Globus pallidus (tissue), 1 donor: ENCODE data around the gene DBF4B.

Source experiments
- DNase-seq: peaks from one replicate; pipeline ENCODE4 v3.0.0-alpha.2; 2015; ENCODE audit warnings: low spot score

The DBF4B gene

GRCh38 chr17:44759916-44760243 lies 51.4 kb downstream of the DBF4B start:
- DNase-seq: no peak

DNA sequence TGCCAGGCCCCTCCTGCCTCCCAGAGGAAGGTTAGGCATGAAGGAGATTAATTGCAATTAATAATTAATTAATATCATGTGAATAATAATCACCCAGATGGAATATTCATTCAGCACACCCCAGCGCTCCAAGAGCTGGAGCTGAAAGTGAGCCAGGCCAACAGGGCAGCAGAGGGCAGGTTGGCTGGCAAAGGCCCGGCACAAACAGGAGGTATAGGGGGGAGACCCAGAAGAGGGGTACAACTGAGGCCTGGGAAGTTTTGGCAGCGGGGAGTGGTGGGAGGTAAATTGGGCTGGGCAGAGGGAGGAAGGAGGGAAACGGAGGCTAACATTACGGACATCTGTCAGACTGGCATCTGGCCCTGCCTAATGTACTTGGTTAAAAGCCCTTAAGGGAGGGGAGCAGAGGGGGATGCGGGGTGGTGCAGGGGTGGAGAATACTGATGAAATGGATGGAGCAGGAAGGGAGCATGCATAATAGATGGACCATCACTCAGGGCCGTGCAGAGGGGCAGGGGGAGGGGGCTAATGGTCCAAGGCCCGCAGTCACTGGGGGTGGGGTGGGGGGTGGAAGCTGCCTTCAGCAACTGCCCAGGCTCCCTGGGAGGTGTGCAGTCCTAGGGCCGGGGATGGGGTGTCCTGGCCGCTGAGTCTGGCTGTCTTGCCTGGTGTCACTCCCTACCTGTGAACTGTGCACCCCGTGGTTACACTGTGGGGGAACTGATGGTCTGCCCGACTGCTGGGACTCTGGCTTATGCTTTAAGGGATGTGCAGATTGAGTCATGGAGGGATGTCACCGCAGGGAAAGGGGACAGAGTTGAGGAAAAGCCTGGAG lies 52.2 kb downstream of the DBF4B start:
- DNase-seq: no peak

DNA sequence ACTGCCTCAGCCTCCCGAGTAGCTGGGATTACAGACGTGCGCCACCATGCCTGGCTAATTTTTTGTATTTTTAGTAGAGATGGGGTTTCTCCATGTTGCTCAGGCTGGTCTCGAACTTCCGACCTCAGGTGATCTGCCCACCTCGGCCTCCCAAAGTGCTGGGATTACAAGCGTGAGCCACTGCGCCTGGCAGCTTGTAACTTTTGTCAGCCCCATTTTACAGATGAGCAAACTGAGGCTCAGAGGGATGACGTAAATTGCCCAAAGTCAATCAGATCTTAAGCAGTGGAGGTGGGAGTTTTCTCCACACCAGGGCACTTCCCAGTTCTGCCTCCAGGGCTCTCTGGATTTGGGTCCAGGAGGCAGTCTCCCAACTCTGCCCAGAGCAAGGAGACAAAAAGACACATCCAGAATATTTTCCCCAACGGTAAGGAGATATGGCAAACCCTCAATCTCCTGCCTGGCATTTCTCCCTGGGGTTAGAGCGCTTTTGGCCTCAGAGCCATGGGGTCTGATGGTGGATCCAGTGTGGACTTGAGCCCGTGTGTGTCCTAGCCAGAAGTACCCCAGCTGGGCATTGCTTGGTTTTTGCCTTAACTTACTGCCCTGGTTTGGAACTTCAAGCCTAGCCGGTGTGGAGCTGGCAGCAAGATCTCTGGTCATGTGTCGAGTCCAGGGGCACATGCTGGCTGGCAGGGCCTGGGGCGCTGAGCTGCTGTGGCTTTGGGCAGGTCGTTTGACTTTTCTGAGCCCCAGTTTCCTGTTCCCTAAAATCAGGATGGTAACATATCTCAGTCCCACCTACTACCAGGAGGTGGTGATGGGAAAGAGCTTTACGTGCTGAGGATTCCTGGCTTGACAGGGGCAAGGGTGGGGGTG lies 53.7 kb downstream of the DBF4B start:
- no peak for DNase-seq

DNA sequence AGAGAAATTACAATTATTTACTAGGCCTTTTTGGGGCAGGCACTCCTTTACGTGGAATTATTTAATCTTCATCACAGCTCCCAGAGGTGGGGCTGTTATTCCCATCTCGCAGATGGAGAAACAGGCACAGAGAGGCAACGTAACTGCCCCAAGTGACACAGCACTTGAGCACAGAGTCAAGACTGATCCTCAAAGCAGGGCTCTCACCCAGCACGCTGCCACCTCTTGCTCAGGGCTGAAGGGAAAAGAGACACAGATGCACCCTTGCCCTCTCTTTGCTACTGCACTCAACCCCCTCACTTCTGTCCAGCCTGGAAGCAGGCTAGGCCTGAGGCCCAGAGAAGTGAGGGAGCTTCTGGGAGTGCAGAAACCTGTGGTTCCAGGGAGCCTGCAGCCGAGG lies 54.7 kb downstream of the DBF4B start:
- DNase-seq: no peak

DNA sequence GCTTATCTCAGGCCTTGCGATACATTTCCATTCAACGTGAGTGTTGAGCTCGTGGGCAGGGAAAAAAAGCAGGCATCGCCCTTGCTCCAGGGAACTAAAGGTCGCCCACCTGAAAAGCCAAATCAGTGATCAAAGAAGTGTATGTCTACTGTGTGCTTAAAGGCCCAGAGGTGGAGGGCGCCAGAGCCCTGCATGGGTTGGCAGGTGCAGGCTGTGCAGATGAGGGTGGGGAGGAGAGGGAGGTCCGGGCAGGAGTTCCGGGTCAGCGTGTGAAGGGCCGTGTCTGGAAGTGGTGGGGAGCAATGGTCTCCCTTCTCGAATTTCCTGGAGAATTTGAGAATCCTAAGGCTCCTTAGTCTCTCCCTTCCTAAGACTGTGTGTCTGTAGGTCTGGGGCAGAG lies 57.5 kb downstream of the DBF4B start:
- DNase-seq: no peak

- peak; percentile 71 for DNase-seq
Measured at GRCh38 chr17:44766409-44767038, 58.1 kb downstream of the DBF4B start.

DNA sequence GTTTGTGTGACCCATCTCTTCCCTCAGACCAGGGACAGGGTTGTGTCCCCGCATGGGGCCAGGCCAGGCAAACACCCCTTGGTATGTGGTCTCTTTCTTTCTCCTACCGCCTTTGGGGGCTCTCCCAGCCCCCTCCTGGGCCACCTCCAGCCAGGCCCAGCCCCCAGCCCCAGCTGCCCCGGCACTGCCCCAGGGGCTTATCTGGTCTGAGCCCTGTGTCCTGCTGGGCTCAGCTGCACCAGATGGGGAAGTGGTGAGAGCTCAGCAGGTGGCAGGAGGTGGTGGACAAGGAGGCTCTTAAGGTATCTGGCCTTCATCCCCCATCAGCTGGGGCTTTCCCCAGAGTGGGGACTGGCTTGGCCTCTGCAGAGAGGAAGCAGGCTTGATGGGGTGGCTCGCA lies 59.0 kb downstream of the DBF4B start:
- DNase-seq: no peak

DNA sequence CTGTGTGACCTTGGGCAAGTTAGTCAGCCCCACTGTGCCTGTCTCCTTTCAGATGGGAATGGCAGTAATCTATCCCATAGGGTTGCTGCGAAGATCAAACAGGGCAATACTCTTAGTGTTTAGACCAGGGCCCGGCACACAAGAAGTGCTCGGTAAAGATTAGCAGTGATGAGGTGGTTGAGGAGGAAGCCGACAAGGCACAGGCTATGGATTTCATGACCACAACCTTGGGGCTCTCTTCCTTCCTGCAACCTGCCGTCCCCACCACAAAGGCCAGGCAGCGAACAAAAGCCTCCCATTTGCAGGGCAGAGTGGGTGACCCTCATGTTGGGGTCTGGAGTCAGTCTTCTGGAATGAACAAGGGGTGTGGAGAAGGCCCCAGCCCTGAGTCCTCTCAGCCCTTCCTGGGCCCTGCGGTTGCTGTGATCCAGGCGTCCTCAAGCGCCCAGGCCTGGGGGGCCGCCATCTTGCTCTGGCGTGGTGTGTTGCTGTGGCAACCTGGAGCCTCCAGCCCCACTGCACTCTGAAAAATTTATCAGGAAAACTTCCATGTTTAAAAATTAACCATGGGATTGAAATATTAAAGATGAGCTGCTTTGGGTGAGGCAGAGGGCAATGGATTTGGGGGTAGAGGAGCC lies 60.2 kb downstream of the DBF4B start:
- no peak for DNase-seq

GRCh38 chr17:44769230-44769629 lies 60.8 kb downstream of the DBF4B start:
- no peak for DNase-seq

- no peak for DNase-seq
Measured at GRCh38 chr17:44769647-44770084, 61.2 kb downstream of the DBF4B start.

GRCh38 chr17:44770166-44770925 lies 61.9 kb downstream of the DBF4B start:
- DNase-seq: no peak

DNA sequence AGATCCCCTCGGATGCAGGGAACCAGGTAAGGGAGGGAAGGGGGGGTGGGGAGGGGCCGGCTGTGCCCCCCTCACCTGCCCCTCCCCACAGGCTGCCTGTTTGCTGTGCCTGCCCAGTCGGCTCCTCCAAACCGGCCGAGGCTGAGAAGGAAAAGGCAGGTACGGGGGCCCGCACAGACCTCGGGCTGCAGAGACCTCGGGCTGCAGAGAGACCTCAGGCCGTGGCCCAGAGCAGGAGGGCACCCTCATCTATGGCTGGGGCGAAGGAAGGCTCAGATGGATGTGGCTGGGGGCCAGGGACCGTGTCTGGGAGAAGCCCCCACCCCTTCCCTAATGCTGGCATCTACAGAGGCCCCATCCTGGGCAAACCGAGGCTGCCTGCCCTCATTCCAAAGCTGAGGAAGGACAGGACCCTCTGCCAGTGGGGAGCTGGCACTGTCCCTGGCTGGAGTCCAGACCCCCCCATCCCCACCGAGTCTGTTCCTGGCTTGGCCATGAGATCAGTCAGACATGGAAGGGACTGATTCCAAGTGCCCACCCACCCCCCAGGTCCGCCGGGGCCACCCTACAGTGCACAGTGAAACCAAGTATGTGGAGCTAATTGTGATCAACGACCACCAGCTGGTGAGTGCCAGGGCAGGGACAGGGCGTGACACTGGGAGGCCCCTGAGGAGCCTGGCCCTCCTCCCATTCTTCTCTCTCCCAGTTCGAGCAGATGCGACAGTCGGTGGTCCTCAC lies 64.0 kb downstream of the DBF4B start:
- DNase-seq: no peak

DNA sequence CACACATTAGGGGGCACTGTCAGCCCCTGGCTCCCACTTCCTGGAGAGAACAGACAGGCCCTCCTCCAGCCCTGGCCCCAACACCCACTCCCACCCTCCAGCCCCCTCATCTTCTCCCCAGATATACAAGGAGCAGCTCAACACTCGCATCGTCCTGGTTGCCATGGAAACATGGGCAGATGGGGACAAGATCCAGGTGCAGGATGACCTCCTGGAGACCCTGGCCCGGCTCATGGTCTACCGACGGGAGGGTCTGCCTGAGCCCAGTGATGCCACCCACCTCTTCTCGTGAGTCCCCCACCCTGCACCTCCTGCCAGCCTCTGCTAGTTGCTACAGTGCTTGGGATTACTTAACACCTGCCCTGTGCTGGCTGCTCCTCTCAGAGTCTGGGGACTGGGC lies 64.7 kb downstream of the DBF4B start:
- no peak for DNase-seq

DNA sequence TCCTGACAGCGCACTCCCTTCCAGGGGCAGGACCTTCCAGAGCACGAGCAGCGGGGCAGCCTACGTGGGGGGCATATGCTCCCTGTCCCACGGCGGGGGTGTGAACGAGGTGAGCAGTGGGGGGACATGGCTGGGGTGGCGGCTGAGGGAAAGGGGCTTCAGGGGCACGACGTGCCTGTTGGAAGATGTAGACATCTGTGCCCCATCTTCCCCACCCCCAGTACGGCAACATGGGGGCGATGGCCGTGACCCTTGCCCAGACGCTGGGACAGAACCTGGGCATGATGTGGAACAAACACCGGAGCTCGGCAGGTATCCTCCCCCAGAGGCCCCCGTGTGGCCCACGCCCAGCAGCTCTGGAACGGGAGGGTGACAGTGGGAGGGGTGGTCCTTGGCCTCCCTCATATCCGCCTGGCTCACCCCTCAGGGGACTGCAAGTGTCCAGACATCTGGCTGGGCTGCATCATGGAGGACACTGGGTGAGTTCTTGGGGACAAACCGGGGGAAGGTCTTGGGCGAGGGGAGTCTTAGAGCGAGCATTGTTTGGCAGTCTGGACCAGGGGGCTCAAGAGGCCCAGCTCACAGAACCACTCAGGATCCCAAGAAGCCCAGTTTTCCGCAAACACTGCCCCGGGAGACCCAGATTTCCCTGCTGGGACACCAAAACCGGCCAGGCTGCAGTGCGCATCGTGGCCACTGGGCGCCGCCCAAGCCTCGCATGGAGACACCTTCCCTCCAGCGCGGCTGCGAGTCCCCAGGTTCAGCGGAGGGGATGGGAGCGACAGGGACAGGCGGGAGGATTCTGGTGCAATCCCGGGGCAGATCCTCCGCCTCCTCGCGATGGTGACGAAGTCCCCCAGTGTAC lies 66.0 kb downstream of the DBF4B start:
- peak; percentile 67 for DNase-seq

- peak; percentile 91 for DNase-seq
Measured at GRCh38 chr17:44775136-44775837, 66.8 kb downstream of the DBF4B start.

DNA sequence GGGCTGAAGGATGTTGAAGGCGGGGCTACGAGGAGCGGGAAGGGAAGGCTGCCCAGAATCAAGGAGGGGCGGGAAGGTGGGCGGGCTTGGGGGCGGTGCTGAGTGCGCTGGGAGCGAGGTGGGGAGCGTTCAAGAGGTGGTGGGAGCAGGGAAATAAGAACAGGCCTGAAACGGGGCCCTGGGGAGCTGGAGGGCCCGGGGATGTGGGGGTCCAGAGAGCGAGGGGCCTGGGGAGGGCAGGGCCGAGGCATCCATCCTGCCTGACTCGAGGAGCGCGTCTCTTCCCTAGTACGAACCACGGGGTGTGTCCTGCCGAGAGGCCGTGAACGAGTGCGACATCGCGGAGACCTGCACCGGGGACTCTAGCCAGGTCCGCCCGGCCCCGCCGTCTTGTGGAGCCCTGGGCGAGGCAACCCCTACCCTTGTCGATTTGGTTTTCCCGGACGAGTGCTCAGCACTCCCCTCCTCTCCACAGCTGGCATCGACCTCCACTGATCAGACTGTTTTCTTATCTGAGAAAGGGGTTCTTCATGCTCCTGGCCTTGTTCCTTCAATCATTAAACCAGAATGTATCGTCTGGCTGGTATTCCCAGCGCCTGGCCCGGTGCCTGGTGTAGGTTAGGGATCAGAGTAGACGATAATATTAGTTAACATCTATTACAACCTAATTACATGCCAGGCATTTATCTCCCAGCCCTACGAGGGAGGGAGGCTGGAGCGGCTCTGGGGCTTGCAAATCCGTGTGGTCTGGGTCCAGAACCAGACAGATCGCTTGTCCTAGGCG lies 67.6 kb downstream of the DBF4B start:
- no peak for DNase-seq

GRCh38 chr17:44776628-44777393 lies 68.3 kb downstream of the DBF4B start:
- DNase-seq: no peak
